ENCODE results near the gene AIG1.
"Not testable (repeated sequence)": the region's sequence is repeated elsewhere in the genome, so short reads cannot be mapped to it uniquely, and the experiment has no call there.

AIG1 gene

GRCh38 chr6:143236151-143236798 lies 175.6 kb downstream of the AIG1 start:
- no peak for DNase-seq

- no peak for DNase-seq
Measured at GRCh38 chr6:143238306-143238705, 177.6 kb downstream of the AIG1 start.

- no peak for DNase-seq
Measured at GRCh38 chr6:143241111-143241510, 180.4 kb downstream of the AIG1 start.

GRCh38 chr6:143241911-143242310 lies 181.2 kb downstream of the AIG1 start:
- no peak for DNase-seq

- DNase-seq: no peak
Measured at GRCh38 chr6:143243786-143244185, 183.1 kb downstream of the AIG1 start.

- DNase-seq: no peak
Measured at GRCh38 chr6:143245656-143246055, 185.0 kb downstream of the AIG1 start.

GRCh38 chr6:143246166-143246775 lies 185.6 kb downstream of the AIG1 start:
- DNase-seq: not testable (repeated sequence)

- DNase-seq: no peak
Measured at GRCh38 chr6:143247586-143247985, 186.9 kb downstream of the AIG1 start.

GRCh38 chr6:143248359-143248758 lies 187.7 kb downstream of the AIG1 start:
- DNase-seq: no peak

GRCh38 chr6:143251288-143251687 lies 190.6 kb downstream of the AIG1 start:
- DNase-seq: no peak

- no peak for DNase-seq
Measured at GRCh38 chr6:143252961-143253360, 192.3 kb downstream of the AIG1 start.

GRCh38 chr6:143253586-143253985 lies 192.9 kb downstream of the AIG1 start:
- no peak for DNase-seq

- peak; percentile 31 to 48 for DNase-seq
Measured at GRCh38 chr6:143258945-143259344, 198.3 kb downstream of the AIG1 start.

- no peak for DNase-seq
Measured at GRCh38 chr6:143260857-143261256, 200.2 kb downstream of the AIG1 start.

GRCh38 chr6:143261899-143262436 lies 201.3 kb downstream of the AIG1 start:
- DNase-seq: no peak

- DNase-seq: no peak
Measured at GRCh38 chr6:143262859-143263258, 202.2 kb downstream of the AIG1 start.

- DNase-seq: no peak
Measured at GRCh38 chr6:143264379-143264778, 203.7 kb downstream of the AIG1 start.

GRCh38 chr6:143264986-143265764 lies 204.5 kb downstream of the AIG1 start:
- DNase-seq: no peak

GRCh38 chr6:143267760-143268159 lies 207.1 kb downstream of the AIG1 start:
- DNase-seq: no peak

- no peak for DNase-seq
Measured at GRCh38 chr6:143268439-143268838, 207.8 kb downstream of the AIG1 start.

- no peak for DNase-seq
Measured at GRCh38 chr6:143270026-143270425, 209.3 kb downstream of the AIG1 start.

GRCh38 chr6:143271024-143271423 lies 210.3 kb downstream of the AIG1 start:
- DNase-seq: no peak

GRCh38 chr6:143276436-143276835 lies 215.7 kb downstream of the AIG1 start:
- peak; percentile 11 to 16 for DNase-seq

GRCh38 chr6:143279385-143279784 lies 218.7 kb downstream of the AIG1 start:
- no peak for DNase-seq

All from inflammatory macrophage (primary cell).